Calu3 (cell line): Measurements from ENCODE around the gene NRCAM. TPM values are rescaled to one million over a fixed set of nuclear protein-coding genes. Genes with fewer than 3 reads are reported as not detected.

Experiments used
- BruUV-seq: library from RNA; stranded (reverse); fragments of 400-500 nt; replicated peaks from 2 replicates; lab custom pipeline; 2021; lab: Mats Ljungman, UMichigan
- CTCF ChIA-PET: fragments of 300-600 bp; sonication (Branson Sonifier 250); formaldehyde crosslinking; loops from one replicate; lab custom pipeline; 2022; ENCODE audit warnings: antibody characterized with exemption; lab: Charles Lee
- DNase-seq: peaks from one replicate; pipeline ENCODE4 v3.0.0; 2022
- H3K27ac Mint-ChIP-seq: one replicate; pipeline ENCODE4 v1.8.0; 2022; ENCODE audit warnings: mixed read lengths; ENCODE audit not compliant: unreplicated experiment
- H3K27me3 Mint-ChIP-seq: one replicate; pipeline ENCODE4 v1.8.0; 2022; ENCODE audit warnings: mixed read lengths; ENCODE audit not compliant: unreplicated experiment
- H3K36me3 Mint-ChIP-seq: one replicate; pipeline ENCODE4 v1.8.0; 2022; ENCODE audit warnings: mild to moderate bottlenecking, moderate library complexity, mixed read lengths; ENCODE audit not compliant: insufficient read depth, unreplicated experiment
- H3K4me1 Mint-ChIP-seq: one replicate; pipeline ENCODE4 v1.8.0; 2022; ENCODE audit warnings: mild to moderate bottlenecking, low read depth, mixed read lengths; ENCODE audit not compliant: unreplicated experiment
- H3K4me3 Mint-ChIP-seq: one replicate; pipeline ENCODE4 v1.8.0; 2022; ENCODE audit warnings: mild to moderate bottlenecking, low read depth, moderate library complexity, mixed read lengths; ENCODE audit not compliant: unreplicated experiment
- H3K9me3 Mint-ChIP-seq: one replicate; pipeline ENCODE4 v1.8.0; 2022; ENCODE audit warnings: low read depth, mixed read lengths; ENCODE audit not compliant: unreplicated experiment
- intact Hi-C: fragments of 100-400 bp; cut with micrococcal nuclease; formaldehyde crosslinking; loops from one replicate; pipeline ENCODE4 v1.10.0; 2022; ENCODE audit not compliant: unreplicated experiment
- total RNA-seq: library from RNA; stranded (reverse); gene quantifications from 2 replicates; pipeline ENCODE4 v1.2.3, GENCODE V29; 2022
- TF ChIP-seq, protein P1 (sequence below): fragments of 200-600 bp; IDR thresholded peaks from one replicate; pipeline ENCODE4 v1.8.0; 2022; ENCODE audit warnings: antibody characterized with exemption; ENCODE audit not compliant: unreplicated experiment

NRCAM gene
- total RNA-seq, 1 experiment from 2014 or later = 15.0 TPM

DNA sequence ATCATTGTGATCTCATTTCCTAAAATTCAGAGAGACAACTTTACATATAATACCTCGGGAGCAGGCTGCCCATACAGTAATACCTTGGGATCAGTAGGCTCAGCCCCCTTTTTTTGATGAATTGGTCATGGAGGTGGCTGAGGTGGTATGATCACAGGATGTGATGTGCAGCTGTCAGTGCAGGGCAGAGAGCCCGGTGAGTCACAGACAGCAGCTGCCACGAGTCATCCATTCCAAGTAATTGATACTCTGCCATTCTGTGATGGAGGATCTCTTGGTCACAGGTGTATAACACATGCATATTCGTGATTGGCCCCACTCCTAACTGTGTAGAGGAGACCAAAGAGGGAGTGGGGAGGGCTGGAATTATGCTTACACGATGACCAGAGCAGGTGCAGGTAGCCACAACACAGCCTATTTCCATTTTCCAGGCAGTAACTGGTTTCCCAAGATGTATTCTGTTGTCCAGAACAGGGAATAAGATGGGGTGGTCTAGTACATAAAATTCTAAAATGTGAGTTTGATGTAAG, 14.1 kb downstream of the NRCAM start:
- TF ChIP-seq, protein P1, sequence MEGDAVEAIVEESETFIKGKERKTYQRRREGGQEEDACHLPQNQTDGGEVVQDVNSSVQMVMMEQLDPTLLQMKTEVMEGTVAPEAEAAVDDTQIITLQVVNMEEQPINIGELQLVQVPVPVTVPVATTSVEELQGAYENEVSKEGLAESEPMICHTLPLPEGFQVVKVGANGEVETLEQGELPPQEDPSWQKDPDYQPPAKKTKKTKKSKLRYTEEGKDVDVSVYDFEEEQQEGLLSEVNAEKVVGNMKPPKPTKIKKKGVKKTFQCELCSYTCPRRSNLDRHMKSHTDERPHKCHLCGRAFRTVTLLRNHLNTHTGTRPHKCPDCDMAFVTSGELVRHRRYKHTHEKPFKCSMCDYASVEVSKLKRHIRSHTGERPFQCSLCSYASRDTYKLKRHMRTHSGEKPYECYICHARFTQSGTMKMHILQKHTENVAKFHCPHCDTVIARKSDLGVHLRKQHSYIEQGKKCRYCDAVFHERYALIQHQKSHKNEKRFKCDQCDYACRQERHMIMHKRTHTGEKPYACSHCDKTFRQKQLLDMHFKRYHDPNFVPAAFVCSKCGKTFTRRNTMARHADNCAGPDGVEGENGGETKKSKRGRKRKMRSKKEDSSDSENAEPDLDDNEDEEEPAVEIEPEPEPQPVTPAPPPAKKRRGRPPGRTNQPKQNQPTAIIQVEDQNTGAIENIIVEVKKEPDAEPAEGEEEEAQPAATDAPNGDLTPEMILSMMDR = no peak

GRCh38 chr7:108441392-108441955, 14.8 kb downstream of the NRCAM start:
- CTCF ChIA-PET = no interaction called here
- no peak for DNase-seq
- Mint-ChIP-seq H3K36me3 (no peaks in the 10 kb centered on the region), H3K27me3 (no peaks in the 10 kb centered on the region), H3K27ac (no peak overlapping the region), H3K4me1 (no peaks in the 10 kb centered on the region), H3K4me3 (no peak overlapping the region), H3K9me3 (no peaks in the 10 kb centered on the region)
- intact Hi-C loops = no loop called here
- TF ChIP-seq, protein P1 = no peak
- BruUV-seq = no TSS peak

More for the DNA sequence above, 14.1 kb downstream of the NRCAM start:
- H3K36me3 Mint-ChIP-seq = no peaks in the 10 kb centered on the region
- intact Hi-C loops = no loop called here
- DNase-seq = no peak
- CTCF ChIA-PET = interaction anchor here (0.8 kb wide), 1 partner anchor 541 kb away, joined by 4 read pairs; no protein-coding TSS in a partner anchor
- H3K27ac Mint-ChIP-seq = no peak overlapping the region
- H3K4me1 Mint-ChIP-seq = no peaks in the 10 kb centered on the region
- H3K9me3 Mint-ChIP-seq = no peaks in the 10 kb centered on the region
- H3K4me3 Mint-ChIP-seq = no peak overlapping the region
- no peaks in the 10 kb centered on the region for H3K27me3 Mint-ChIP-seq
- BruUV-seq = no TSS peak

- H3K9me3 Mint-ChIP-seq = no peaks in the 10 kb centered on the region
- BruUV-seq = no TSS peak
- TF ChIP-seq, protein P1 = no peak
- CTCF ChIA-PET = no interaction called here
- H3K4me1 Mint-ChIP-seq = peaks cover 2% of the 10 kb centered on the region
- H3K27me3 Mint-ChIP-seq = no peaks in the 10 kb centered on the region
- H3K4me3 Mint-ChIP-seq = no peak overlapping the region
- intact Hi-C loops = no loop called here
- no peaks in the 10 kb centered on the region for H3K36me3 Mint-ChIP-seq
- H3K27ac Mint-ChIP-seq = no peak overlapping the region
- no peak for DNase-seq
Measured at GRCh38 chr7:108440613-108441012, 15.6 kb downstream of the NRCAM start.

DNA sequence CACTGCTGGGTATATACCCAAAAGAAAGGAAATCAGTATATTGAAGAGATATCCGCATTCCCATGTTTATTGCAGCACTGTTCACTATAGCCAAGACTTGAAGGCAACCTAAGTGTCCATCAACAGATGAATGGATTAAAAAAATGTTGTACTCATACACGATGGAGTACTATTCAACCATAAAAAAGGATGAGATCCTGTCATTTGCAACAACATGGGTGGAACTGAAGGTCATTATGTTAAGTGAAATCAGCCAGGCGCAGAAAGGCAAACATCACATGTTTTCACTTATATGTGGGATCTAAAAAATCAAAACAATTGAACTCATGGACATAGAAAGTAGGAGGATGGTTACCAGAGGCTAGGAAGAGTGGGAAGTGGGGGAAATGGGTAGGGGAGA, 19.3 kb downstream of the NRCAM start:
- intact Hi-C loops = no loop called here
- H3K27ac Mint-ChIP-seq = no peak overlapping the region
- H3K27me3 Mint-ChIP-seq = no peaks in the 10 kb centered on the region
- no peak overlapping the region for H3K4me3 Mint-ChIP-seq
- no peak for DNase-seq
- H3K9me3 Mint-ChIP-seq = no peaks in the 10 kb centered on the region
- BruUV-seq = no TSS peak
- H3K4me1 Mint-ChIP-seq = peaks cover 19% of the 10 kb centered on the region
- CTCF ChIA-PET = no interaction called here
- TF ChIP-seq, protein P1 = no peak
- no peaks in the 10 kb centered on the region for H3K36me3 Mint-ChIP-seq
